Stimulated activated naive CD8-positive, alpha-beta T cell treated with anti-CD3 and anti-CD28 coated beads, Interleukin-15, amount 100 ng/mL, for 72 hours (primary cell): ENCODE results near the gene SEC24D.

Experiments
- ATAC-seq: fragments of 150-1000 bp; cut with Tn5 transposase; 2 replicates; pipeline ENCODE4 v1.10.0; 2021; ENCODE audit warnings: mild to moderate bottlenecking, moderate library complexity
- DNase-seq, 2 donors: peaks; one replicate each; pipeline ENCODE4 v3.0.0; 2021 to 2022
- H3K27ac Mint-ChIP-seq, 2 donors: one replicate each; pipeline ENCODE4 v1.8.0; 2022; ENCODE audit warnings: mild to moderate bottlenecking in 2 of 2, mixed read lengths in 2 of 2, moderate library complexity in 2 of 2
- H3K27me3 Mint-ChIP-seq: one replicate; pipeline ENCODE4 v1.8.0; 2022; ENCODE audit warnings: mixed read lengths
- H3K4me1 Mint-ChIP-seq: one replicate; pipeline ENCODE4 v1.8.0; 2022; ENCODE audit warnings: mild to moderate bottlenecking, mixed read lengths
- H3K4me3 Mint-ChIP-seq, 2 donors: one replicate each; pipeline ENCODE4 v1.8.0; 2022; ENCODE audit warnings: mild to moderate bottlenecking in 2 of 2, mixed read lengths in 2 of 2, moderate library complexity in 1 of 2
- H3K9me3 Mint-ChIP-seq, 2 donors: one replicate each; pipeline ENCODE4 v1.8.0; 2022; ENCODE audit warnings: mixed read lengths in 2 of 2

The SEC24D gene

GRCh38 chr4:118758293-118758692 lies 77.6 kb downstream of the SEC24D start:
- Mint-ChIP-seq H3K27me3 (no peaks in the 10 kb centered on the region), H3K27ac (no peak overlapping the region), H3K4me3 (no peak overlapping the region), H3K4me1 (no peaks in the 10 kb centered on the region), H3K9me3 (no peaks in the 10 kb centered on the region)
- no peak for DNase-seq
- no peak for ATAC-seq

GRCh38 chr4:118757761-118758251 lies 78.1 kb downstream of the SEC24D start:
- no peak for ATAC-seq
- H3K27me3 Mint-ChIP-seq, result no peaks in the 10 kb centered on the region
- no peak for DNase-seq
- no peak overlapping the region for H3K4me3 Mint-ChIP-seq
- no peaks in the 10 kb centered on the region for H3K4me1 Mint-ChIP-seq
- no peak overlapping the region for H3K27ac Mint-ChIP-seq
- H3K9me3 Mint-ChIP-seq, result no peaks in the 10 kb centered on the region

GRCh38 chr4:118756958-118757357 lies 79.0 kb downstream of the SEC24D start:
- no peaks in the 10 kb centered on the region for H3K27me3 Mint-ChIP-seq
- DNase-seq (no peak), ATAC-seq (no peak)
- no peak overlapping the region for H3K4me3 Mint-ChIP-seq
- H3K9me3 Mint-ChIP-seq, result no peaks in the 10 kb centered on the region
- no peak overlapping the region for H3K27ac Mint-ChIP-seq
- no peaks in the 10 kb centered on the region for H3K4me1 Mint-ChIP-seq

- H3K9me3 Mint-ChIP-seq, result no peaks in the 10 kb centered on the region
These were observed 79.5 kb downstream of the SEC24D start for GRCh38 chr4:118756429-118756828.

GRCh38 chr4:118755438-118756226 lies 80.3 kb downstream of the SEC24D start:
- Mint-ChIP-seq H3K27me3 (no peaks in the 10 kb centered on the region), H3K9me3 (no peaks in the 10 kb centered on the region), H3K4me3 (no peak overlapping the region), H3K4me1 (no peaks in the 10 kb centered on the region), H3K27ac (peak overlapping the region in 1 of 2 donors; percentile 48)
- DNase-seq (no peak), ATAC-seq (no peak)

More at GRCh38 chr4:118756429-118756828, 79.5 kb downstream of the SEC24D start:
- H3K4me1 Mint-ChIP-seq, result no peaks in the 10 kb centered on the region
- H3K27me3 Mint-ChIP-seq, result no peaks in the 10 kb centered on the region
- DNase-seq (no peak), ATAC-seq (no peak)
- H3K27ac Mint-ChIP-seq, result no peak overlapping the region
- H3K4me3 Mint-ChIP-seq, result no peak overlapping the region

- Mint-ChIP-seq H3K27me3 (no peaks in the 10 kb centered on the region), H3K4me3 (no peak overlapping the region), H3K4me1 (no peaks in the 10 kb centered on the region), H3K27ac (no peak overlapping the region), H3K9me3 (no peaks in the 10 kb centered on the region)
- ATAC-seq (no peak), DNase-seq (no peak)
These were observed 81.0 kb downstream of the SEC24D start for GRCh38 chr4:118754890-118755289.

GRCh38 chr4:118753685-118754084 lies 82.2 kb downstream of the SEC24D start:
- no peak for ATAC-seq
- Mint-ChIP-seq H3K9me3 (no peaks in the 10 kb centered on the region), H3K27ac (no peak overlapping the region), H3K27me3 (no peaks in the 10 kb centered on the region), H3K4me1 (no peaks in the 10 kb centered on the region), H3K4me3 (no peak overlapping the region)
- DNase-seq, result no peak

GRCh38 chr4:118753096-118753495 lies 82.8 kb downstream of the SEC24D start:
- H3K27me3 Mint-ChIP-seq, result no peaks in the 10 kb centered on the region
- H3K27ac Mint-ChIP-seq, result no peak overlapping the region
- no peaks in the 10 kb centered on the region for H3K9me3 Mint-ChIP-seq
- DNase-seq (no peak), ATAC-seq (no peak)
- no peak overlapping the region for H3K4me3 Mint-ChIP-seq
- H3K4me1 Mint-ChIP-seq, result no peaks in the 10 kb centered on the region

- H3K4me1 Mint-ChIP-seq, result no peaks in the 10 kb centered on the region
- DNase-seq (no peak), ATAC-seq (no peak)
- no peak overlapping the region for H3K27ac Mint-ChIP-seq
- no peak overlapping the region for H3K4me3 Mint-ChIP-seq
- H3K27me3 Mint-ChIP-seq, result no peaks in the 10 kb centered on the region
- no peaks in the 10 kb centered on the region for H3K9me3 Mint-ChIP-seq
These were observed 83.4 kb downstream of the SEC24D start for GRCh38 chr4:118752551-118752950.

GRCh38 chr4:118751629-118752323 lies 84.2 kb downstream of the SEC24D start:
- H3K4me1 Mint-ChIP-seq, result no peaks in the 10 kb centered on the region
- ATAC-seq (no peak), DNase-seq (no peak)
- H3K9me3 Mint-ChIP-seq, result no peaks in the 10 kb centered on the region
- H3K4me3 Mint-ChIP-seq, result no peak overlapping the region
- no peaks in the 10 kb centered on the region for H3K27me3 Mint-ChIP-seq
- peak overlapping the region in 1 of 2 donors; percentile 57 for H3K27ac Mint-ChIP-seq

GRCh38 chr4:118749347-118749988 lies 86.5 kb downstream of the SEC24D start:
- no peaks in the 10 kb centered on the region for H3K27me3 Mint-ChIP-seq
- no peaks in the 10 kb centered on the region for H3K4me1 Mint-ChIP-seq
- ATAC-seq, result no peak
- no peak overlapping the region for H3K27ac Mint-ChIP-seq
- H3K9me3 Mint-ChIP-seq, result no peaks in the 10 kb centered on the region
- DNase-seq, result no peak
- no peak overlapping the region for H3K4me3 Mint-ChIP-seq

- peak overlapping the region; percentile 4 to 69 for H3K27ac Mint-ChIP-seq
- H3K4me3 Mint-ChIP-seq, result no peak overlapping the region
These were observed 89.5 kb downstream of the SEC24D start for GRCh38 chr4:118746251-118746919.

GRCh38 chr4:118745357-118745756 lies 90.6 kb downstream of the SEC24D start:
- H3K27ac Mint-ChIP-seq, result peak overlapping the region in 1 of 2 donors; percentile 50
- no peaks in the 10 kb centered on the region for H3K4me1 Mint-ChIP-seq
- DNase-seq (no peak), ATAC-seq (no peak)
- H3K27me3 Mint-ChIP-seq, result no peaks in the 10 kb centered on the region
- no peak overlapping the region for H3K4me3 Mint-ChIP-seq
- no peaks in the 10 kb centered on the region for H3K9me3 Mint-ChIP-seq

More at GRCh38 chr4:118746251-118746919, 89.5 kb downstream of the SEC24D start:
- no peaks in the 10 kb centered on the region for H3K27me3 Mint-ChIP-seq
- ATAC-seq (no peak), DNase-seq (no peak)
- no peaks in the 10 kb centered on the region for H3K9me3 Mint-ChIP-seq
- H3K4me1 Mint-ChIP-seq, result no peaks in the 10 kb centered on the region

- Mint-ChIP-seq H3K27me3 (no peaks in the 10 kb centered on the region), H3K4me3 (no peak overlapping the region), H3K9me3 (no peaks in the 10 kb centered on the region), H3K27ac (no peak overlapping the region), H3K4me1 (no peaks in the 10 kb centered on the region)
- DNase-seq, result no peak
- ATAC-seq, result no peak
These were observed 92.1 kb downstream of the SEC24D start for GRCh38 chr4:118743867-118744266.

- no peaks in the 10 kb centered on the region for H3K9me3 Mint-ChIP-seq
- no peaks in the 10 kb centered on the region for H3K27me3 Mint-ChIP-seq
- ATAC-seq (no peak), DNase-seq (no peak)
- no peaks in the 10 kb centered on the region for H3K4me1 Mint-ChIP-seq
- no peak overlapping the region for H3K4me3 Mint-ChIP-seq
- no peak overlapping the region for H3K27ac Mint-ChIP-seq
These were observed 93.9 kb downstream of the SEC24D start for GRCh38 chr4:118742050-118742449.
